SK-N-MC (cell line): ENCODE results near the gene ATP2B2.

Experiments
- EZH2 ChIP-seq: fragments of 200-600 bp; sonication (generic); IDR thresholded peaks from one replicate; pipeline ENCODE4 v1.6.1; 2017; ENCODE audit warnings: antibody characterized with exemption
- FOXP2 ChIP-seq: optimal IDR thresholded peaks from 2 replicates; pipeline ENCODE3; 2011; ENCODE audit warnings: mild to moderate bottlenecking, moderate library complexity; ENCODE audit not compliant: insufficient read depth; ENCODE audit errors: extremely low read length, control extremely low read depth

DNA sequence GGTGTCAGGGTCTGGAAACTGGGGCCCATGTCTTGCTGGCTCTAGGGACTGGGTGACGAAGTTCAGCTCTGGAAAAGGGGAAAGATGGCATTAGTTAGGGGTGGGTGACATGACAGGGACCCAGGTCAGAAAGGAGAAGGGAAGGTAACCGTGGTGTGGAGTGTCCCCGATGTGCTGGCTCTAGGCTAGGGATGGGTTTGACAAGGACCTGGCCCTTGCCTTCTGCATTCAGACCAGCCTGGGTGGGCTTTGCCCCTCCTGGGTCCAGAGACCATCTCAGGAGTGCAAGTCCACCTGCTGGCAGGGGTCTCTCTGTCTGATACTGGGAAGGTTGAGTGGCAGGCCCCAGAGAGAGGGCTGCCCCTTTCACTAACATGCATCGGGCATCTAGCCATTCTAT lies 28.7 kb upstream of the ATP2B2 start:
- TF ChIP-seq FOXP2 = no peak
- no peak for TF ChIP-seq EZH2
